Measurements from ENCODE around the gene WDR18. TPM values are rescaled to one million over a fixed set of nuclear protein-coding genes. Genes with fewer than 3 reads are reported as not detected.

WDR18 gene
- polyA plus RNA-seq, 1 of the 3 experiments (the other 2 are of a cell fraction): 47.9 TPM

GRCh38 chr19:979318-979741 lies 4.8 kb upstream of the WDR18 start (continued):
- TF ChIP-seq REST (IDR thresholded peaks at IDR 0.05; ENCODE audit: low read depth, low read length): no peak
- TF ChIP-seq JUND (IDR thresholded peaks at IDR 0.05): no peak
- no peak for TF ChIP-seq PBX3 (IDR thresholded peaks at IDR 0.05)

- DNase-seq: no peak
- CTCF ChIA-PET: interaction anchor here (2.1 to 10.7 kb wide), 3 partner anchors 10 to 117 kb away, joined by 7 to 161 read pairs (median 30); partner anchors contain the start of gene KISS1R
- no peaks in the 10 kb centered on the region for H3K27me3 ChIP-seq (ENCODE audit: insufficient read depth)
- H2AFZ ChIP-seq (ENCODE audit: low read depth): no peak overlapping the region
- no peaks in the 10 kb centered on the region for H4K20me1 ChIP-seq (ENCODE audit: insufficient read depth)
- 82% methylated on average over 14 of the region's 32 CpGs for WGBS (ENCODE audit: low lambda C conversion rate)
- no peak overlapping the region for H3K27ac ChIP-seq (ENCODE audit: low read depth in 2 of 2, low read length in 1 of 2)
- no peak overlapping the region for H3K9ac ChIP-seq
- H3K4me1 ChIP-seq (ENCODE audit: control insufficient read depth in 1 of 2, insufficient read depth in 2 of 2, low read depth in 1 of 2, low read length in 1 of 2): peaks cover 0 to 14% of the 10 kb centered on the region in 2 experiments; a peak in 2 of 4 replicates
- H3K9me3 ChIP-seq: no peaks in the 10 kb centered on the region
- no peak overlapping the region for H3K4me2 ChIP-seq
- POLR2A ChIA-PET: no interaction called here
- H3K79me2 ChIP-seq (ENCODE audit: insufficient read depth): peaks cover 8% of the 10 kb centered on the region; the same call in 1 of the 2 replicates
- no peak overlapping the region for H3K4me3 ChIP-seq (ENCODE audit: low read depth in 2 of 2, low read length in 1 of 2)
- TF ChIP-seq RAD21 (IDR thresholded peaks at IDR 0.05; ENCODE audit: low read length) (no peak), JUND (IDR thresholded peaks at IDR 0.05) (no peak), FOXM1 (IDR thresholded peaks at IDR 0.05; ENCODE audit: low read depth) (no peak), RXRA (IDR thresholded peaks at IDR 0.05; ENCODE audit: borderline replicate concordance, low read depth) (no peak), ZBTB33 (IDR thresholded peaks at IDR 0.05; ENCODE audit: borderline replicate concordance, low read depth) (no peak), GATA2 (CRISPR knock-in tag; IDR thresholded peaks at IDR 0.05) (no peak), SIN3A (IDR thresholded peaks at IDR 0.05; ENCODE audit: borderline replicate concordance, low read depth, low read length) (no peak)
- H3K9me2 ChIP-seq: no peaks in the 10 kb centered on the region
- peaks cover 10% of the 10 kb centered on the region for H3F3A ChIP-seq (replicated peaks; ENCODE audit: insufficient read depth)
- no peaks in the 10 kb centered on the region for H3K36me3 ChIP-seq (replicated peaks in 1 of 2; ENCODE audit: control insufficient read depth in 1 of 2, insufficient read depth in 2 of 2, low read length in 1 of 2)
Measured at GRCh38 chr19:980133-980998, 3.8 kb upstream of the WDR18 start.

All from SK-N-SH (cell line).